ENCODE measurements around the gene TAF4B. TPM values are rescaled to one million over a fixed set of nuclear protein-coding genes. Genes with fewer than 3 reads are reported as not detected.
"Not testable (repeated sequence)": the region's sequence is repeated elsewhere in the genome, so short reads cannot be mapped to it uniquely, and the experiment has no call there.

TAF4B gene
- total RNA-seq, 1 experiment from 2014 or later: 15.2 TPM

- no peak overlapping the region for H3K4me3 Mint-ChIP-seq
- H3K27ac Mint-ChIP-seq: no peak overlapping the region
- no peaks in the 10 kb centered on the region for H3K27me3 Mint-ChIP-seq (ENCODE audit: low read depth)
- TF ChIP-seq NR3C1 (CRISPR knock-in tag; conservative IDR thresholded peaks at IDR 0.05; ENCODE audit: low read depth): no peak
- TF ChIP-seq, protein P1, sequence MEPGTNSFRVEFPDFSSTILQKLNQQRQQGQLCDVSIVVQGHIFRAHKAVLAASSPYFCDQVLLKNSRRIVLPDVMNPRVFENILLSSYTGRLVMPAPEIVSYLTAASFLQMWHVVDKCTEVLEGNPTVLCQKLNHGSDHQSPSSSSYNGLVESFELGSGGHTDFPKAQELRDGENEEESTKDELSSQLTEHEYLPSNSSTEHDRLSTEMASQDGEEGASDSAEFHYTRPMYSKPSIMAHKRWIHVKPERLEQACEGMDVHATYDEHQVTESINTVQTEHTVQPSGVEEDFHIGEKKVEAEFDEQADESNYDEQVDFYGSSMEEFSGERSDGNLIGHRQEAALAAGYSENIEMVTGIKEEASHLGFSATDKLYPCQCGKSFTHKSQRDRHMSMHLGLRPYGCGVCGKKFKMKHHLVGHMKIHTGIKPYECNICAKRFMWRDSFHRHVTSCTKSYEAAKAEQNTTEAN (CRISPR knock-in tag; IDR thresholded peaks at IDR 0.05): no peak
- no peak for TF ChIP-seq TCF7 (CRISPR knock-in tag; IDR thresholded peaks at IDR 0.05; ENCODE audit: low read depth)
- TF ChIP-seq RELA (CRISPR knock-in tag; IDR thresholded peaks at IDR 0.05; ENCODE audit: borderline replicate concordance): no peak
- no peak for TF ChIP-seq PRRX2 (CRISPR knock-in tag; IDR thresholded peaks at IDR 0.05)
- TF ChIP-seq STAT6 (CRISPR knock-in tag; conservative IDR thresholded peaks at IDR 0.05; ENCODE audit: low read depth): no peak
- no peak for TF ChIP-seq ATF2 (CRISPR knock-in tag; IDR thresholded peaks at IDR 0.05; ENCODE audit: borderline replicate concordance, low read depth)
- ATAC-seq: no peak
- POLR2A ChIA-PET: no interaction called here
- H3K36me3 Mint-ChIP-seq: no peaks in the 10 kb centered on the region
- CTCF ChIA-PET: interaction anchor here (1.0 kb wide), 1 partner anchor 8 kb away, joined by 6 read pairs; no protein-coding TSS in a partner anchor
- H3K9me3 Mint-ChIP-seq: no peaks in the 10 kb centered on the region
- no peaks in the 10 kb centered on the region for H3K4me1 Mint-ChIP-seq
- no peak for DNase-seq (ENCODE audit: low spot score)
Observed at GRCh38 chr18:26376105-26376504, 149.9 kb downstream of the TAF4B start.

GRCh38 chr18:26378701-26379100, 152.5 kb downstream of the TAF4B start:
- H3K36me3 Mint-ChIP-seq: no peaks in the 10 kb centered on the region
- H3K4me1 Mint-ChIP-seq: no peaks in the 10 kb centered on the region
- no peaks in the 10 kb centered on the region for H3K9me3 Mint-ChIP-seq
- ChIA-PET CTCF (no interaction called here), POLR2A (no interaction called here)
- H3K4me3 Mint-ChIP-seq: no peak overlapping the region
- DNase-seq (ENCODE audit: low spot score) (no peak), ATAC-seq (no peak)
- no peaks in the 10 kb centered on the region for H3K27me3 Mint-ChIP-seq (ENCODE audit: low read depth)
- TF ChIP-seq ZNF121 (CRISPR knock-in tag; IDR thresholded peaks at IDR 0.05) (no peak), E2F5 (CRISPR knock-in tag; IDR thresholded peaks at IDR 0.05) (no peak), NR3C1 (CRISPR knock-in tag; conservative IDR thresholded peaks at IDR 0.05; ENCODE audit: low read depth) (no peak), SOX15 (CRISPR knock-in tag; IDR thresholded peaks at IDR 0.05) (no peak), ZNF423 (CRISPR knock-in tag; IDR thresholded peaks at IDR 0.05) (no peak), ATF2 (CRISPR knock-in tag; IDR thresholded peaks at IDR 0.05; ENCODE audit: borderline replicate concordance, low read depth) (no peak), NR2C2 (CRISPR knock-in tag; IDR thresholded peaks at IDR 0.05) (no peak), HMGXB4 (CRISPR knock-in tag; IDR thresholded peaks at IDR 0.05) (no peak), SMAD3 (CRISPR knock-in tag; IDR thresholded peaks at IDR 0.05; ENCODE audit: borderline replicate concordance) (no peak), JUN (CRISPR knock-in tag; IDR thresholded peaks at IDR 0.05) (no peak), HMGA2 (CRISPR knock-in tag; IDR thresholded peaks at IDR 0.05) (no peak), TP53 (CRISPR knock-in tag; IDR thresholded peaks at IDR 0.05) (no peak), IRF2 (CRISPR knock-in tag; IDR thresholded peaks at IDR 0.05; ENCODE audit: borderline replicate concordance, low read depth) (no peak)
- TF ChIP-seq, protein P2, sequence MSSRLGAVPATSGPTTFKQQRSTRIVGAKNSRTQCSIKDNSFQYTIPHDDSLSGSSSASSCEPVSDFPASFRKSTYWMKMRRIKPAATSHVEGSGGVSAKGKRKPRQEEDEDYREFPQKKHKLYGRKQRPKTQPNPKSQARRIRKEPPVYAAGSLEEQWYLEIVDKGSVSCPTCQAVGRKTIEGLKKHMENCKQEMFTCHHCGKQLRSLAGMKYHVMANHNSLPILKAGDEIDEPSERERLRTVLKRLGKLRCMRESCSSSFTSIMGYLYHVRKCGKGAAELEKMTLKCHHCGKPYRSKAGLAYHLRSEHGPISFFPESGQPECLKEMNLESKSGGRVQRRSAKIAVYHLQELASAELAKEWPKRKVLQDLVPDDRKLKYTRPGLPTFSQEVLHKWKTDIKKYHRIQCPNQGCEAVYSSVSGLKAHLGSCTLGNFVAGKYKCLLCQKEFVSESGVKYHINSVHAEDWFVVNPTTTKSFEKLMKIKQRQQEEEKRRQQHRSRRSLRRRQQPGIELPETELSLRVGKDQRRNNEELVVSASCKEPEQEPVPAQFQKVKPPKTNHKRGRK (CRISPR knock-in tag; IDR thresholded peaks at IDR 0.05; ENCODE audit: borderline replicate concordance): no peak
- no peak overlapping the region for H3K27ac Mint-ChIP-seq

GRCh38 chr18:26381555-26381954, 155.3 kb downstream of the TAF4B start:
- not testable (repeated sequence) for H3K36me3 Mint-ChIP-seq; H3K27ac Mint-ChIP-seq; ATAC-seq; H3K9me3 Mint-ChIP-seq; H3K4me3 Mint-ChIP-seq; DNase-seq (ENCODE audit: low spot score); H3K27me3 Mint-ChIP-seq (ENCODE audit: low read depth)
- ChIA-PET POLR2A (interaction anchor here (0.7 kb wide), 1 partner anchor 69 kb away, joined by 3 read pairs; no protein-coding TSS in a partner anchor), CTCF (interaction anchor here (3.4 kb wide), 1 partner anchor 24 kb away, joined by 30 read pairs; no protein-coding TSS in a partner anchor)
- peaks cover 13% of the 10 kb centered on the region for H3K4me1 Mint-ChIP-seq

Measured in WTC11 (cell line).